Left ventricle myocardium inferior (tissue), 1 donor: ENCODE results near the gene SOBP. TPM values are rescaled to one million over a fixed set of nuclear protein-coding genes. Genes with fewer than 3 reads are reported as not detected.

Source experiments
- DNase-seq: peaks from one replicate; pipeline ENCODE4 v3.0.0-alpha.2; 2020
- H3K27ac ChIP-seq: fragments of 200-600 bp; replicated peaks from 2 replicates; pipeline ENCODE4 v1.8.0; 2021
- H3K27me3 ChIP-seq: fragments of 200-600 bp; 2 replicates; pipeline ENCODE4 v1.8.0; 2021; ENCODE audit warnings: low read depth
- H3K36me3 ChIP-seq: fragments of 200-600 bp; 2 replicates; pipeline ENCODE4 v1.8.0; 2021
- H3K4me1 ChIP-seq: fragments of 200-600 bp; 2 replicates; pipeline ENCODE4 v1.8.0; 2021
- H3K4me3 ChIP-seq: fragments of 200-600 bp; 2 replicates; pipeline ENCODE4 v1.8.0; 2021; ENCODE audit warnings: mild to moderate bottlenecking, moderate library complexity
- H3K9me3 ChIP-seq: fragments of 200-600 bp; replicated peaks from 2 replicates; pipeline ENCODE4 v1.8.0; 2021
- CTCF ChIP-seq: fragments of 200-600 bp; IDR thresholded peaks from 2 replicates; pipeline ENCODE4 v1.8.0; 2021; ENCODE audit warnings: antibody characterized with exemption, mild to moderate bottlenecking, borderline replicate concordance
- intact Hi-C: fragments of 100-400 bp; cut with micrococcal nuclease; formaldehyde crosslinking; loops from one replicate; pipeline ENCODE4 v1.11.0; 2022
- total RNA-seq: library from RNA; stranded (reverse); fragmentation: NEBNext Ultra II Directional; extraction: Animal tissue kit (Norgen Biotek cat#: 25700); gene quantifications from one replicate; pipeline ENCODE4 v1.2.1, GENCODE V29; 2021
- donor health status: DM: no; HTN: yes; CAD: no; lungs with severe emphysema.

Gene SOBP
- total RNA-seq, 1 donor from 2014 or later, result 22.9 TPM

- Histone ChIP-seq H3K9me3 (no peaks in the 10 kb centered on the region), H3K4me3 (no peak overlapping the region), H3K27ac (no peak overlapping the region), H3K27me3 (no peaks in the 10 kb centered on the region), H3K36me3 (no peaks in the 10 kb centered on the region), H3K4me1 (peaks cover 61% of the 10 kb centered on the region)
- intact Hi-C loops, result no loop called here
- DNase-seq, result no peak
- no peak for TF ChIP-seq CTCF
Observed at GRCh38 chr6:107589934-107590333, 100.0 kb downstream of the SOBP start.

- Histone ChIP-seq H3K36me3 (no peaks in the 10 kb centered on the region), H3K4me3 (no peak overlapping the region), H3K4me1 (peaks cover 61% of the 10 kb centered on the region), H3K9me3 (no peaks in the 10 kb centered on the region), H3K27me3 (no peaks in the 10 kb centered on the region), H3K27ac (no peak overlapping the region)
- intact Hi-C loops, result no loop called here
- no peak for DNase-seq
- no peak for TF ChIP-seq CTCF
Observed at GRCh38 chr6:107590378-107590777, 100.5 kb downstream of the SOBP start.

- TF ChIP-seq CTCF, result no peak
- intact Hi-C loops, result no loop called here
Observed at GRCh38 chr6:107591346-107591745, 101.4 kb downstream of the SOBP start.

GRCh38 chr6:107592806-107593205 lies 102.9 kb downstream of the SOBP start:
- no peak overlapping the region for H3K4me3 ChIP-seq
- no peaks in the 10 kb centered on the region for H3K9me3 ChIP-seq
- TF ChIP-seq CTCF, result no peak
- no peak for DNase-seq
- H3K4me1 ChIP-seq, result peaks cover 62% of the 10 kb centered on the region
- H3K27me3 ChIP-seq, result no peaks in the 10 kb centered on the region
- intact Hi-C loops, result no loop called here
- H3K27ac ChIP-seq, result no peak overlapping the region
- no peaks in the 10 kb centered on the region for H3K36me3 ChIP-seq

More at GRCh38 chr6:107591346-107591745, 101.4 kb downstream of the SOBP start:
- Histone ChIP-seq H3K36me3 (no peaks in the 10 kb centered on the region), H3K4me3 (no peak overlapping the region), H3K4me1 (peaks cover 63% of the 10 kb centered on the region), H3K27ac (no peak overlapping the region), H3K27me3 (no peaks in the 10 kb centered on the region), H3K9me3 (no peaks in the 10 kb centered on the region)
- no peak for DNase-seq

- intact Hi-C loops, result no loop called here
- no peak for TF ChIP-seq CTCF
- Histone ChIP-seq H3K9me3 (no peaks in the 10 kb centered on the region), H3K27me3 (no peaks in the 10 kb centered on the region), H3K27ac (no peak overlapping the region), H3K36me3 (no peaks in the 10 kb centered on the region), H3K4me3 (no peak overlapping the region), H3K4me1 (peaks cover 55% of the 10 kb centered on the region)
- DNase-seq, result no peak
Observed at GRCh38 chr6:107594736-107595135, 104.8 kb downstream of the SOBP start.

GRCh38 chr6:107598091-107598490 lies 108.2 kb downstream of the SOBP start:
- Histone ChIP-seq H3K4me1 (peaks cover 72% of the 10 kb centered on the region), H3K4me3 (no peak overlapping the region), H3K27ac (no peak overlapping the region), H3K36me3 (no peaks in the 10 kb centered on the region), H3K9me3 (no peaks in the 10 kb centered on the region), H3K27me3 (no peaks in the 10 kb centered on the region)
- TF ChIP-seq CTCF, result no peak
- DNase-seq, result no peak
- intact Hi-C loops, result no loop called here
